Ishikawa (cell line): ENCODE measurements around the gene GIN1.

Experiments used
- EP300 ChIP-seq: IDR thresholded peaks from 2 replicates; pipeline ENCODE4 v1.6.1; 2012; ENCODE audit warnings: borderline replicate concordance
- MAX ChIP-seq: IDR thresholded peaks from 2 replicates; pipeline ENCODE4 v1.6.1; 2012
- REST ChIP-seq: IDR thresholded peaks from 2 replicates; pipeline ENCODE4 v1.6.1; 2012; ENCODE audit warnings: low read depth, mild to moderate bottlenecking

- TF ChIP-seq REST (no peak), EP300 (no peak), MAX (no peak)
These were observed 11.9 kb downstream of the GIN1 start for GRCh38 chr5:103108086-103108485.
